Kidney epithelial cell (primary cell): ENCODE measurements around the gene CEP170B. TPM values are rescaled to one million over a fixed set of nuclear protein-coding genes. Genes with fewer than 3 reads are reported as not detected.
"Not testable (repeated sequence)": the region's sequence is repeated elsewhere in the genome, so short reads cannot be mapped to it uniquely, and the experiment has no call there.

Source experiments
- DNase-seq: peaks from one replicate; pipeline ENCODE4 v3.0.0-alpha.2; 2010; ENCODE audit warnings: low read depth
- H3K27me3 ChIP-seq: 2 replicates; pipeline ENCODE4 v1.6.0; 2011; ENCODE audit warnings: low read length; ENCODE audit not compliant: control insufficient read depth, insufficient read depth
- H3K36me3 ChIP-seq: 2 replicates; pipeline ENCODE4 v1.5.1; 2011; ENCODE audit warnings: low read length; ENCODE audit not compliant: control insufficient read depth, insufficient read depth
- H3K4me3 ChIP-seq: 2 replicates; pipeline ENCODE4 v1.5.1; 2011; ENCODE audit warnings: low read depth, mild to moderate bottlenecking, control low read depth, low read length
- CTCF ChIP-seq: IDR thresholded peaks from 2 replicates; pipeline ENCODE4 v1.5.1; 2011; ENCODE audit warnings: mild to moderate bottlenecking, moderate library complexity, low read length, control low read depth, inconsistent platforms; ENCODE audit not compliant: insufficient read depth, poor library complexity, severe bottlenecking
- total RNA-seq: library from RNA; depleted of rRNA; stranded (reverse); fragments of >200 nt; gene quantifications from 2 replicates; pipeline ENCODE4 v1.2.3, GENCODE V29; 2015

Gene CEP170B
- total RNA-seq, 1 donor from 2014 or later, result 51.9 TPM

DNA sequence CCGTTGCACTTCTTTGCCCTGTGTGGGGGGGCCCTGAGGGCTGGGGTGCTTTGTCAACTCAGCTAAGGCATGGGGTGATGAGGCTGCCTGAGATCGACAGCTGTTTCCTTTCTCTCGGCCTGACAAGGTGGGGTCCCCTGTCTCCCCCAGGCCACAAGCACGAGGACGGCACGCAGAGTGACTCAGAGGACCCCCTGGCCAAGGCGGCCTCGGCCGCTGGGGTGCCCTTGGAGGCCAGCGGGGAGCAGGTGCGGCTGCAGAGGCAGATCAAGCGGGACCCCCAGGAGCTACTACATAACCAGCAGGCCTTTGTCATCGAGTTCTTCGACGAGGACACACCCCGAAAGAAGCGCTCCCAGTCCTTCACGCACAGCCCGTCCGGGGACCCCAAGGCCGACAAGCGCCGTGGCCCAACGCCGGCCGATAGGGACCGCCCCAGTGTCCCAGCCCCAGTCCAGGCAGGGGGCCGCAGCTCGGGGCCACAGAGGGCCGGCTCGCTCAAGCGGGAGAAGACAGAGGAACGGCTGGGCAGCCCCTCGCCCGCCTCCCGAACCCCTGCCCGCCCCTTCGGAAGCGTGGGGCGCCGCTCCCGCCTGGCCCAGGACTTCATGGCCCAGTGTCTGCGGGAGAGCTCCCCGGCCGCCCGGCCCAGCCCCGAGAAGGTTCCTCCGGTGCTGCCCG lies 18.8 kb downstream of the CEP170B start:
- DNase-seq, result no peak
- H3K27me3 ChIP-seq, result no peaks in the 10 kb centered on the region
- H3K4me3 ChIP-seq, result no peak overlapping the region
- TF ChIP-seq CTCF, result no peak
- peaks cover 7% of the 10 kb centered on the region for H3K36me3 ChIP-seq

DNA sequence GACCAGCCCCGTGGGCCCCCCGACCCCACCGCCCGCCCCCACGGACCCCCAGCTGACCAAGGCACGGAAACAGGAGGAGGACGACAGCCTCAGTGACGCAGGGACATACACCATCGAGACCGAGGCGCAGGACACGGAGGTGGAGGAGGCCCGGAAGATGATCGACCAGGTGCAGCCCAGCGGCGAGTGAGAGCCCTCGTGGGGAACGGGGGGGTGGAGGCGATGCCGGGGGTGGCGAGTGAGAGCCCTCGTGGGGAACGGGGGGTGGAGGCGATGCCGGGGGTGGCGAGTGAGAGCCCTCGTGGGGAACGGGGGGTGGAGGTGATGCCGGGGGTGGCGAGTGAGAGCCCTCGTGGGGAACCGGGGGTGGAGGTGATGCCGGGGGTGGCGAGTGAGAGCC lies 19.3 kb downstream of the CEP170B start:
- not testable (repeated sequence) for H3K36me3 ChIP-seq, H3K27me3 ChIP-seq, DNase-seq, H3K4me3 ChIP-seq

DNA sequence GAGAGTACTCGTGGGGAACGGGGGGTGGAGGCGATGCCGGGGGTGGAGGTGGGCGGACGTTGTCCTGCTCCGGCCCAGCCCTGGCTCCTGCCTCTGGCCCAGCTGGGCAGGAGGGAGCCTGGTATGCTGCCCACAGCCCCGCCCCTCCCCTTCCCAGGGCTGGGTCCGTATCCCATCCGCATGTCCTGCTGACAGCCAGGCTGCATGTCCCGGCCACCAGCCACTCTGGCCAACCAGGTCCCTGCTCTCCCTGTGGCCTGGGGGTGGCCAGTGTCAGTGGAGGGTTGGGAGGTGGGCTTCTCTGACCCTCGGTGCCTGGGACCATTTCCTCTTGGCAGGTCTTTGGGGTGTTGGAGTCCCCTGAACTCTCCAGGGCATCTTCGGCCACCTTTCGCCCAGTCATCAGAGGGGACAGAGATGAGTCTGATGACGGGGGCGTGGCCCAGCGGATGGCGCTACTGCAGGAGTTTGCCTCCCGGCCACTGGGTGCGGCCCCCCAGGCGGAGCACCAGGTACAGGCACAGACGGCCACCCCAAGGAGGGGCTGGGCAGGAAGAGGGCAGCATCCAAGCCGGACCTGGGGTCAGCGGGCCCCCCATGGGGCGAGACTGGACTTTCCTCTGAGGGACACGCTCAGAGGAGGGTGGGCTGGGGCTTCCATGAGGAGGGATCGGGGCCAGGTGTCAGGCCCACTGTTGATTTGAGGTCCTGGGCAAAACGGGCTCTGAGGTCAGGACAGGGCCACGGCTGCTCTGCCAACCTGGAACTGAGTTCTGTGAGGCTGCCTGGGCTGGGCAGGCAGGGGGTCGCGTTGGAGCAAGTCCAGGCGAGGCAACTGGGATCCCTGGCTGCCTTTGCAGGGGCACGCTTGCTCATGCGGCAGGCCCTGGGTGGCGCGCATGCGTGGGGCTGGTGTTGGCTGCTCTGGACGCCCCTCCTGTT lies 20.2 kb downstream of the CEP170B start:
- TF ChIP-seq CTCF, result no peak
- no peak for DNase-seq
- H3K27me3 ChIP-seq, result no peaks in the 10 kb centered on the region
- peaks cover 8% of the 10 kb centered on the region for H3K36me3 ChIP-seq
- no peak overlapping the region for H3K4me3 ChIP-seq

DNA sequence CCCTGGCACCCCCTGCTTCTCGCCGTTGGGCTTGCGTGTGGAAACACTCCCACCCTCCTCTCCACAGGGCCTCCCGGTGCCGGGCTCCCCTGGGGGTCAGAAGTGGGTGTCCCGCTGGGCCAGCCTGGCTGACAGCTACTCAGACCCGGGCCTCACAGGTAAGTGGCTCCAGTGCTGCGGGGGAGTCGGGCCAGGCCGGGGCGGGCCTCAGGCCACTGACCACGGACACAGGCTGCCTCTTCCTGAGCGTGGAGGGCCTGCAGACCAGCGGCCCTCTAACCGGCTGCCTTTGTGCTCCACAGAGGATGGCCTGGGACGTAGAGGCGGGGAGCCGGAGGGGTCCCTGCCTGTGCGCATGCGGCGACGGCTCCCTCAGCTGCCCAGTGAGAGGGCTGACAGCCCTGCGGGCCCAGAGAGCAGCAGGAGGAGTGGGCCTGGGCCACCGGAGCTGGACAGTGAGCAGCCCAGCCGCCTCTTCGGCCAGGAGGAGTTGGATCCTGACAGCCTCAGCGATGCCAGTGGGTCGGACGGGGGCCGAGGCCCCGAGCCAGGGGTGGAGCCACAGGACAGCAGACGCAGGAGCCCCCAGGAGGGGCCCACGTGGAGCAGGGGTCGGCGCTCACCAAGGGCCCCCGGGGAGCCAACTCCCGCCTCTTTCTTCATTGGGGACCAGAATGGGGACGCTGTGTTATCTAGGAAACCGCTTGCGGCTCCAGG lies 21.1 kb downstream of the CEP170B start:
- H3K36me3 ChIP-seq, result peaks cover 4% of the 10 kb centered on the region

GRCh38 chr14:104886690-104887622 lies 21.9 kb downstream of the CEP170B start:
- peaks cover 4% of the 10 kb centered on the region for H3K36me3 ChIP-seq

More for the DNA sequence above, 21.1 kb downstream of the CEP170B start:
- Histone ChIP-seq H3K27me3 (no peaks in the 10 kb centered on the region), H3K4me3 (no peak overlapping the region)
- DNase-seq, result no peak
- TF ChIP-seq CTCF, result no peak

More at GRCh38 chr14:104886690-104887622, 21.9 kb downstream of the CEP170B start:
- no peak for TF ChIP-seq CTCF
- H3K4me3 ChIP-seq, result no peak overlapping the region
- no peak for DNase-seq
- H3K27me3 ChIP-seq, result no peaks in the 10 kb centered on the region
